ENCODE data around the gene COPS7B.

COPS7B gene

DNA sequence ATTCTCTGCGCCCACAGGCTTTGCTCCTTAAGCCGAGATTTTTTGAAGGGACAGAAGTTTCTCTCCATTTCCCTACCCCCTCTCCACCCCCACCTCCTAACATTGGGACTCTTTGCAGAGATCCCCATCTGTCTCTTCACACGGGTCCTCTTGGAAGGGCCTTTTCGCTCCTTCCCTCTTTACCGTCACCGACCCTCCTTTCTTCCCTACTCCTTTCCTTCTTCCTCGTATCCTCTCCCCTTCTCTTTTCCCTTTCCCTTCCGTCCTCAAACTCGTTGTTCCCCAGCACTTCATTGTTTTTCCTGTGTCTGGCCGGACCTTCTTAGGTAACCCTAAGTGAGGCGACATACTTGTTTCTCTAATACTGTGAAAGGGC is 660 bp downstream of the COPS7B start:
- DNase-seq: no peak

DNA sequence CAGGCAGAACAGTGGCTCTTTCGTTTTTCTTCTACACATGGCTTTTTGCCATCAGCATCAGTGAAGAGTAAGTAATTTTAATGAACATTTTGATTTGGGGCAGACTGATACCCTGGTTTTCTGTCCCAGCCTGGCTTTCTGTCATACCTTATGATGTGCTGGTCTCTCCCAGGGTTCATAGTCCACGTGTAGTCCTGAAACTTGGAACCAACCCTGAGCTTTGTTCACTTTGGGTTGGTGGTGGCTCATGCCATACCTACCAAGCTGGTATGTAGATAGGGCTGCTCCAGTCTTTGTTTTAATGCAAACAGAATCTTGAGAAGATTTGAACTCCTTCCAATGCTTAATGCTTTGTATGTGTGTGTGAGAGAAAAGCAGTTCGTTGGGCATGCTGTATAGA is 4.9 kb downstream of the COPS7B start:
- DNase-seq: no peak

DNA sequence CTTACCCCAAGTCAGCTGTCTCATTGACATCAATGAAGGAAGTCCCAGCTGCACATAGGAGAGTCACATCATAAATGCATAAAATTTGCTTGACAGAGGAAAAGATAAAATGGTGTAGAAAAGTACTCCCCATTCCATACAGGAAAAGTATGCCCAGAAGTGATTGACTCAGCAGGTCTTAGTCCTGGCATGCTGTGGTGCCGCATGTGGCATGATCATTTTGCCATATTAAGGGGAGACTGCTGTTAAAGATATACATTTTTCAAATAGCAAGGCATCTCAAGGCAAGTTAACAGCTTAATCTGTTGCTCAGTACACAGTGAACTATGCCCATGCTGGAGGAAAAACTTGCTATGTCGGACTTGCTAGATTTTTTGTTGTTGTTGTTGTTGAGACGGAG is 8.1 kb downstream of the COPS7B start:
- DNase-seq: no peak

DNA sequence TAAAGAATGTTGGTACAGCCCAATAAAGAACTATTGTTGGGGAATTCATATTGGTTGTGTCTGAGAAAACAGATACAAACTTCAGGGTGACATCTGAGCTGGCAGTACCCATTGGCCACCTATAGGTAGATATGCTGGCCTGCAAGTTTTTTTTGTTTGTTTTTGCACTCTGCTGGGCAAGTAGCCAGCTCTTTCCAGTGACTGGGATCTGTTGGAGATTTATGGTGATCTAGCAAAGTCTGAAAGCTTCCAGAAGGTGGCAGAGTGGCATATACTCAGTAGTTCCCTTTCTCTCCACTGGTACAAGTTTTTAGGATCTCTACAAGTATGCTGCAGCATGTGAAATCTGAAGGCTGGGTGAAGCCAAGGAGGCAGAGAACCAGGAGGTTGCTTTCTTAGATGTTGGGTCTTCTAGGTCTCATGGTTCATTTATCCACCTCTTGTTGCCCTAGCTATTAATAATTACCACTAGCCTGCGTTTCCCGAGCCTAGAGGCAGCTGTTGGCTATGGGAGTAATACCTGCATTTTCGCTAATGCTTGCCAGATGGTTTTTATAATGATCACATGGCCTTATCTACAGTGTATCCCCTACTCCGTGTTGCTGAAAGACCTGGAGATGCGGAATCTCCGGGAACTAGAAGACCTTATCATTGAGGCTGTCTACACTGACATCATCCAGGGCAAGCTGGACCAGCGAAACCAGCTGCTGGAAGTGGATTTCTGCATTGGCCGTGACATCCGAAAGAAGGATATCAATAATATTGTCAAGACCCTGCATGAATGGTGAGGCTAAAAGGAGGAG is 9.5 kb downstream of the COPS7B start:
- peak; percentile 72 for DNase-seq

DNA sequence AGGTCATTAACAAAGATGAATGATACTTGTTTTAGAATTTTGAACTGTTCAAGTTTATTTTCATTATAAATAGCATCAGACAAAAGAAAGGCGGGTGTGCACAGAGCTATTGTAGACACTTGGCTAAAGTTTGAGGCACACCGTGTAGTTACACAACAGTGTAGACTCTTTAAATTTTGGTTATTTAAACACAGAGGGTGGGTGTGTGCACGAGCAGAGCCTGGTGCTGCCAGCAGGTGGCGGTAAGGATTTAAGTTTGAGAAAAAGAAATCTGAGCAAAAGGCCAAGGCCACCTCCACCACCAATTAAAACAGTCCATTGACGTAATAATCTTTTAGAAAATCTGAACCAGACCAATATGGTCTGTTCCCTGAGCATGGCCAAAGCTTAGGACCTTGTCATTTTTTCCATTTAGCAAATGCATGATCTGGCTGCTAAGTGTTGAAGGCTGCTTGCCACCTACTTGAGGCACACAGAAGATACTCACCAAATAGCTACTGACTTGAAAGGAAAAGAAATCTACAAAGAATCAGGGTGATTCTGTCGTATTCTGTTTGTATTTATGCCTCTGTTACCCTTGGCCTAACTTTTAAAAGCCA is 14.3 kb downstream of the COPS7B start:
- DNase-seq: peak; percentile 37

DNA sequence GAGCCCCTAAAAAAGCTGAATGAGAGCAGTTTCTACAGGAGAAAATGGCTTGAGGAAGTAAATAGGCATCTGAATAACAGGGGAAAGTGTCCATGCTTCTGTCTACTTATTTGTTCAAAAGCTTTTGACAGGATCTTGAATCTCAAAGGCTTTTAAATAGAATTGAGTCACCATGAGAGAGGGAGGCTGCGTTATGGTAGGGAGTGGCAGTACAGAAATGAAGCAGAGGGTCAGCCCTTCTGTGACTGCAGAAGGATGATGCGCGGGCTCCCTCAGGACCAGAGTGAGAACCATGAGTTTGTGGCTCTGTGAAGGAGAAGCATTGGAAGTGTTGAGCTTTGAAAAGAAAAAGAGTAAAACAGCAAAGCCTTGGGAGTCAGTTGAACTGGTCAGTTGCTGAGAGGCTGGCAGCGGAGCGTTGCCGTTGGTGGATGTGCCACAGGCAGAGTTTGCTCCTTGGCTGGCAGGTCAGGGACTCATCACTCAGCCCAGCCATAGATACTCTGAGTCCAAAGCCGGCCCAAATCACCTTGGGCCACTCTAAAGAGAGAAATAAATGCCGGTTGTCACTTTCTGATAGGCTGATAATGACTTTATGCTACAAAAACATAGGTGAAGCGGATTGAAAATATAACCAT is 17.4 kb downstream of the COPS7B start:
- DNase-seq: no peak

DNA sequence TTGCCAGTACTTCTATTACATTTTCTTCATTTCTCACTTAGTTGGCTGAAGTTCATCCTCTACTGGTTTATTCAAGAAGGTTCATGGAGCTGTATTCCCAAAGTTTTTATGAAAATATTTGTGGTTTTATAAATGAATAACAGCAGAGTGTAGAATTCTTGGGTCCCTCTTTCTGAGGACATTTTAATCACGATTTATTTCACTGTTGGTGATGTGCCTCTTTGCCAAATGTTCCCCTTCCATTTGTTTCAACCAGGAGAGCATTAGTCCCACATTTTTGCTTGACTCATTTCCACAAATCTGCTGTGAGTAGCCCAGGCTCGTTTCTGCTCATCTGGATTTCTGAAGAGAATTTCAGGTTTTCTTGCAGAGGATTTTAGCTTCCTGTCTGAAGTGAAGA is 20.8 kb downstream of the COPS7B start:
- DNase-seq: no peak

DNA sequence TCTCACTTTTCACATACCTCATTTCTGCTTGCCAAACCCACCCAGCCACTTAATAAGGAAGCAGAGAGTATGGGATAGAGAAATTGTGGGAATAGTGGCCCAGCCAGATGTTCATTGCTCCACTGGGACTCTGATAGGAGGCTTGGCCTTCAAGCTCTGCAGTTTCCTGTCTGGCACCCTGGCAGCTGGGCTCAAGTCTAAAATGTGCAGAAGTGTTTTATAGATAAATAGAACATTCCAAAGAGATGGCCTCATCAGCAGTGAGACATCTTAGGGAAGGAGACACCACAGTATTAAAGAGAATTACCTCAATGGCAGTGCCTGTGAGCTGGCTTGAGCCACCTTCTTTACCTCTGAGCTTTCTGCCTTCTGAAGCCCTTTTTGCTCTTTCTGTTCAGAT is 24.7 kb downstream of the COPS7B start:
- no peak for DNase-seq

DNA sequence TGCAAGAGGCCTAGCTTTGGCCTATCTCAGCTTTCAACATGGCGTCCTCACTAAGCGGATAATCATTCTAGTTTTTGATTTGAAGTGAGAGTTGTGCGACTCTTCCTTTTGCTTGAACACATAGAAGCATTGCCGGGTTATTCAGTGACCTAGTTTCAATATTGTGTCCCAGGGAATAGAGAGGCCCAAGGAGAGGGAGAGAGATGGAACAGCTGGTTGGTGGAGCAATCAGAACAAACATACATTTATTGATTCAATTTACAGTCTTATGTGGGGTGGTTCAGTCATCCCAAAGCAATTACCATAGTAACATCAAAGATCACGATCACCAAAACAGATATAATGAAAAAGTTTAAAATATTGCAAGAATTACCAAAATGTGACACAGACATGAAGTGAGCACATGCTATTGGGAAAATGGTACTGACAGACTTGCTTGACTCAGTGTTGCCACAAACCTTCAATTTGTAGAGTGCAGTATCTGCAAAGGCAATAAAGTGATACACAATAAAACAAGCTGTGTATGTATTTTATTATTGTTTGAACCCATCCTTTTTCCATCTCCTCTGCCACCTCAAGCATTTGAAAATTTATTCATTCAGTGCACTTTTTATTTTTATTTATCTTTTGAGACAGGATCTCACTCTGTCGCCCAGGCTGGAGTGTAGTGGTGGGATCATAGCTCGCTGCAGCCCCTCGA is 30.2 kb downstream of the COPS7B start:
- no peak for DNase-seq

DNA sequence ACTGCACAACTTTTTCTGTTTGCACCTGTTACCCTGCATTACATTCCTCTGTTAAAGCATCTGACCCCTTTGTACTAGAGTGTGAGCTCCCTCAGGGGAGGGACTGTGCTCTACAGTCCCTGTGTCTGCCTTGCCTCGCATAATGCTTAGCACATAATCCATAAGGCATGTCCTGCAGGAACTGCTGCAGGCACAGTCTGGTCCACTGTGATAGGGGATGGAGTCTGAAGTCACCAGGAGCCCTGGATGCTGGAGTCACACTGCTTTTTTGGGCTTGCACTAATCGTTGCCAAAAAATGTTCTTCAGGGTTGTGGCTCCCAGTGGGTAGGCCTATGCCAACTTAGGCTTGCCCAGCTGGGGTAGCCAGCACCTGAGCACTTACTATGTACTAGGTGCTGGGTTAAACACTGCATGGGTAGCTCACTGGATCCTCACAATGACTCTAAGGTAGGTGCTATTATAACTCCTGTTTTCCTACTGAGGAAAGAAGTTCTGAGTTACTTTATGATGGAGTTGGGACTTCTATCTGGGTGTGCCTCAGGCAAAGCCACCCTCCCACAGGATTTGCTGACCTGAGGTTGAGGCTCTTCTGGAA is 33.3 kb downstream of the COPS7B start:
- DNase-seq: no peak

DNA sequence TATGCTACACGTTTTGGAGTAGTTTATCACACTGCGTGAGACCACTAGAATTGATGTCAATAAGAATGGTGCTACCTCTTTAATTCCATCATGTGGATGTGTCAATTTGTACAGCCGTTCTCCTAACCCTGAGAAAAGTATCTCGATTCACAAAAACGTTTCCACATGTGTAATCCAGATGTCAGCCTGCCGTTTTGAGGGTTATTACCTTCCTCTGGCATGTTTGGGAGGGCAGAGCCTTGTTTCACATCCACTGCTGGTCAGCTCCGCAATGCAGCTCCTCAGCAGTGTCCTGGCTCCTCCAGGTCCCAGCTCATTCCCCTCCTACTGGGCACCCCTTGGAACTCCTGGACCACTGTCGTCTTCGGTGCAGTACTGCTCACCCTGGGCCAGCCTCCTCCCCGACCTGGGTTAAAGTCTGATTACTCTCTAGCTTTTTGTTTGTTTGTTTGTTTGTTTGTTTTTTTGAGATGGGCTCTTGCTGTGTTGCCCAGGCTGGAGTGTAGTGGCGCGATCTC is 34.6 kb downstream of the COPS7B start:
- no peak for DNase-seq

DNA sequence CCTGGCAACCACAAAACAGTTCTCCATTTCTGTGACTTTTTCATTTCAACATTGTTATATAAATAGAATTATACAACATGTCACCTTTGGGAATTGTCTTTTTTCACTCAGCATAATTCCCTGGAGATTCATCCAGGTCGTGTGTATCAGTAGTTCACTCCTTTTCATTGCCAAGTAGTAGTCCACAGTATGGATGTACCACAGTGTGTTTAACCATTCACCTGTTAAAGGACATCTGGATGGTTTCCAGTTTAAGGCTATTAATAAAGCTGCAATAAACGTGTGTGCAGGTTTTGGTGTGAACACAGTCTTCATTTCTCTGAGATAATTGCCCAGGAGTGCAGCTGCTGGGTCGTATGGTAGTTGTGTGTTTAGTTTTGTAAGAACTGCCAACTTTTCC is 35.7 kb downstream of the COPS7B start:
- no peak for DNase-seq

DNA sequence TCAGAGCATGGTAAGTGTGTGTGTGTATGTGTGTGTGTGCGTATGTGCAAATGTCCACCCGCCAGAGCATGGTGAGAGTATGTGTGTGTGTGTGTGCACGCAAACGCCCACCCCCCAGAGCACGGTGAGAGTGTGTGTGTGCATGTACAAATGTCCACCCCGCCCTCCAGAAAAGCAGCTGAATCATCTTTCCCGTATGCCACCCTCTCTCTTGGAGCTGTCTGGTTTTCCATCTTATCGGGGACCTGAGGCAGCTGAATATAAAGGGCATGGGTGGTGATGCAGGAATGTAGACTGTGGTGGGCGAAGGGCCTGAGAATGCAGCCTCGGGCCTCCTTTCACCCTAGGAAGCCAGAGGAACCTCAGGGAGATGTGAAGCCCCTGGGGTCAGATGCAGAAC is 66.9 kb downstream of the COPS7B start:
- DNase-seq: no peak

DNA sequence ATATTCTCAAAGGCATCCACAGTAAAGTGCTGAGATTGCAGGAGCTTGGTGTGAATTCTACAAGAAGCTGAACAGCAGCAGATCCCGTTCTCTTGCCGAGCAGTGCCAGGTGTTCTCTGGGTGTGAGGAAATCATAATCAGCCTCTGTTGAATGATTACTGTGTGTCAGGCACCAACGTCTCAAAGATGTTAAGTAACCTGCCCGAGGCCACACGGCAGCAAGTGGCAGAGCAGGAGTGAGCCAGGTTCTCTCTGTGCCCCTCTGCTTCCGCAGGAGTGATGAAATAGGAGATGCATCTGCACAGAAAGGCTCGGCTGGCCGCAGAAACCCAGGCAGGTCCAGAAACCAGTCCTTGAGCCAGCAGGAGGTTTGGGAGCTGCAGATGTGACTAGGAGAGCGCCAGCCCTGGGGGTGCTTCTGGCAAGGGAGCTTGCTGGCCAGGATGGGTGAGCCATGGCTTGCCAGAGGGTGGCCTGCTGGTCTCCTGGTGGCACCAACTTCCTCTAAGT is 68.4 kb downstream of the COPS7B start:
- DNase-seq: no peak

DNA sequence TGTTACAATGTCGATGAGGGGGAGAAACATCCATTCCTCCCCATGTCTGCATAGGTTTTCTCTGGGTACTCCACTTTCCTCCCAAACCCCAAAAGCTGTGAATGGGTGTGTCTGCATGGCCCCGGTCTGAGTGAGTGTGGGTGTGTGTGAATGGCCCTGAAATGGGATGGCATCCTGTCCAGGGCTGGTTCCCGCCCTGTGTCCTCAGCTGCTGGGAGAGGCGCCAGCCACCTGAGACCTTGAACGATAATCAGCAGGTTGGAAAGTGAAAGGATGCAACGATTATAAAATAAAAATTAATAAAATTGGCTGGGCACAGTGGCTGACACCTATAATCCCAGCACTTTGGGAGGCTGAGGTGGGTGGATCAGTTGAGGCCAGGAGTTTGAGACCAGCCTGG is 70.7 kb downstream of the COPS7B start:
- no peak for DNase-seq
